ENCODE data around the gene HCFC1R1.

- TF ChIP-seq POLR2A (IDR thresholded peaks at IDR 0.05; ENCODE audit: low read depth, low read length) (no peak), TAF1 (IDR thresholded peaks at IDR 0.05; ENCODE audit: borderline replicate concordance, low read depth, low read length) (no peak), POLR2AphosphoS5 (IDR thresholded peaks at IDR 0.05; ENCODE audit: low read depth, low read length) (no peak)
Measured at GRCh38 chr16:3030222-3031212, 6.8 kb upstream of the HCFC1R1 start.

Measured in GM12892 (cell line).